COLO829 (cell line): Measurements from ENCODE around the gene C11orf24.

Source experiments
- DNase-seq: peaks from one replicate; pipeline ENCODE4 v3.0.0; 2012; ENCODE audit warnings: low spot score

The C11orf24 gene

DNA sequence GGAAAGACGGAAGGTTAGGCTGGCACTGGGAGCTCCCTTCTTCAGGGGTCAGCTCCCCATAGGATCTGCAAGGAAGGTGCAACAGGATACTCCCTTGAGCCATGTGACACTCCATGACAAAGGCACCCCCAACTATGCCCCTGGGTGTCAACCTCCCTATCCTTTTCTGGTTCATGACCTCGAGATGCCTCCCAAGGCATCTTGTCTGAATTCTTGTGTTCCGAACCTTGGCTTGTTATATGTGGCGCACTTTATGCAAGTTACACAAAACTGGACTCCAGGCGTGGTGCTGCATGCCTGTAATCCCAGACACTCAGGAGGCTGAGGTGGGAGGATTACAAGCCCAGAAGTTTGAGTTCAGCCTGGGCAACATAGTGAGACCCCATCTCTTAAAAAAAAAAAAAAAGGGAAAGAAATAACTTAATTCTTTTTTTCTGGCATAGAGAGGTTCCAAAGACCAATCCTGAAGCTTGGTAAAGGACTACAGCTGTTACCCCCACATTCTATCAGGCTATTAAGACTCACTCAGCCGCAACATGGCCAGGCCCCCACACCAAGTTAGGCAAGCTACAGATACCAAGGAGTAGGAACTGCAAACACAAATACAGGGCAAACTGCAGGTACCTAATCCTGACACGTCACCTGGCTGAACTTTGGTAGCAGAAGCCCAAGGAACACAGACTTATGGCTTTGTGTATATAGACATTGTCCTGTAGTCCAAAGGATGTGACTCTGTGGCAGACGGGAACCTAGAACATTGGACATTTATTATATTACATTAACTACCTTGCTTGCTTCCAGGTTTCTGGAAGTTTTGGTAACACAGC lies 1.4 kb downstream of the C11orf24 start:
- DNase-seq = no peak

DNA sequence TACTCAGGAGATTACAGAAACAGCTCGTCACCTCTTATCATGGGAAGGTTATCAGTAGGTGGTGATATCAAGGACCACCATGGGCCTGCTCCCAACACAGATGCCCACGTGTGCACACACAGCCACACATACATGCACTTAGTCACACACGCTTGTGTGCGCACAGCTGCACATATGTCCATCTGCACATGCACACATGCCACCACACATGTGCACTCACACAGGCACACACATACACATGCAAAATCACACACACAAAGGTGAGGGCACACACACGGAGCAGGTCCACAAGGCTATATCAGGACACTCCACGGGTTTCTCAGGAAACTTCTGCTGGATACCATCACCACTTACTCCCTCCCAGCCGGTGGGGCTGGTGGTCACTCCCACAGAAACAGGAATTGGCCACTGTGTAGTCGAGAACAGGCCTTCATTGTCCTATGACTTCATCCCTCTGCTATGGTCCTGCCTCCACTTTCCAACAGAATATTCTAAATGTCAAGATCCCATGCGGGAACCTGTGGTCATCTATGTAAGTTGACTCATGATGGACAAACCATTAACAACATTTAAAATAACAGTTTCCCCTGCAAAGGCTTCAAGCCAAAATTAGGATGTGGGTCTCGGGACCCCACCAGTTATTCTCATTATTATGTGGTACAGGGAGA lies 2.2 kb downstream of the C11orf24 start:
- peak; percentile 88 for DNase-seq

- no peak for DNase-seq
These were observed 3.9 kb downstream of the C11orf24 start for GRCh38 chr11:68267881-68268240.

DNA sequence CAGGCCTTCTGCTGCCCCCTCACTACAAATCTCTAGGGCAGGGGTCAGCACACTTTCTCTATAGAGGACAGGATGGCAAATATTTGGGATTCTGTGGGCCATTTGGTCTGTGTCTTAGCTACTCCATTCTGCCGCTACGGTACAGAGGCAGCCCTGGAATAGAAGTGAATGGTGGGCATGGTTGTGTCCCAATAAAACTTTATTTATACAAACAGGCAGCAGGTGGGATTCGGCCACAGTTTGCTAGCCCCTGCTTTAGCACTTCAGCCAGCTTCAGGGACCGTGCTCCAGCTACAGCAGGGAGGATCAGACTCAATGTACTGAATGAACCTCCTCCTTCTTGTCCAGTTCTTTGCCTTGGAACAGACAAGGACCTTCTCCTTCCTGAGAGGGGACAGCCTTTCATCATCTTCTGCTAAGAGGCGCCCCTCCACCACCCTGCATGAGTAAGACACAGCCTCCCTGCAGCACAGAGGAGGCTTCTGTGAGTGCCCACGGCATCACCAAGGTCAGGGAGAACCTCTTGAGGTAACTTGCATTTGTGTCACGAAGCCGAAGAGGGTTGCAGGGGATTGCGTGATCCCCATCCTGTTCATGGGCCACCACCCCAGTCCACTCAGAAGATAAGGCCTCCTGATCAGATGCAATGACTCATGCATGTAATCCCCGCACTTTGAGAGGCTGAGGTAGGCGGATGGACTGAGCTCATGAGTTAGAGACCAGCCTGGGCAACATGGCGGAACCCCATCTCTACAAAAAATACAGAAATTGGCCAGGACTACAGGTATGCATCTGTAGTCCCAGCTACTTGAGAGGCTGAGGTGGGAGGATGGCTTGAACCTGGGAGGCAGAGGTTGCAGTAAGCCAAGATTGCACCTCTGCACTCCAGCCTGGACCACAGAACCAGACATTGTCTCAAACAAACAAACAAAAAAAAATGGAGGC lies 4.6 kb downstream of the C11orf24 start:
- DNase-seq = no peak

DNA sequence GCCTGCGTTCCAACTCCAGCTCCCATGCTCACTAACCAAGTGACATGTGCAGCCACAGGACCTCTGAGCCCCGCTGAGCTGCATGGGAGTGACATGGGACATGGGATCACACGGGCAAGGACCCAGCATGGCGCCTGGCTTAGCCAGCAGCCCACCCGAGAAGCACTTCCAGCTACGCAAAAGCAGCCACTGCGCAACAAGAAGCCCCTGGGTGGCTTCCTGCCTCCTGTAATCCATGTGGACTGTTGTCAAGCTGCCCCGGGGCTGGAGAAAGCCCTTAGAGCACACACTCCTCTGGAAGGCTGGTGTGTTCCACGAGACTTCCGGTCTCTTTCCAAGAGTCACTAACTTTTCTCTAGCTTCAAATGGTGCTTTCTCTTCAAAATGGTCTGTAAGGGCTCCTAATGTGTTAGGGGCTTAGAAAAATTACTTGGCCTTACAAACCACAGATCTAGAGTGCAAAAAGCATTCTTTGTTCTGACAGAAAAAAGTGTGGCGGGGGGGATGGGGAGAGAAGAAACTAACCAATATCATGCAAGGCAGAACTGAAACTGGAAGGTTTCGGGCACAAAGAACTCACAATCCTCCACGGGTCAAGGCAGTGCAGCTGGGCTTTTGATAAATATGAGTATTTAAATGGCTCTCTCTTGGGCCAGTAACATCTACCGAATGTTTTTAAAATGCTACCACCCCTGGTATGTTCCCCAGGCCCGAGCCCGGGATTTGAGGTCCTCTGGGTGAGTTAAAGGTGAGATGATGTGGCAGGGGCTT lies 5.5 kb downstream of the C11orf24 start:
- peak; percentile 90 for DNase-seq

DNA sequence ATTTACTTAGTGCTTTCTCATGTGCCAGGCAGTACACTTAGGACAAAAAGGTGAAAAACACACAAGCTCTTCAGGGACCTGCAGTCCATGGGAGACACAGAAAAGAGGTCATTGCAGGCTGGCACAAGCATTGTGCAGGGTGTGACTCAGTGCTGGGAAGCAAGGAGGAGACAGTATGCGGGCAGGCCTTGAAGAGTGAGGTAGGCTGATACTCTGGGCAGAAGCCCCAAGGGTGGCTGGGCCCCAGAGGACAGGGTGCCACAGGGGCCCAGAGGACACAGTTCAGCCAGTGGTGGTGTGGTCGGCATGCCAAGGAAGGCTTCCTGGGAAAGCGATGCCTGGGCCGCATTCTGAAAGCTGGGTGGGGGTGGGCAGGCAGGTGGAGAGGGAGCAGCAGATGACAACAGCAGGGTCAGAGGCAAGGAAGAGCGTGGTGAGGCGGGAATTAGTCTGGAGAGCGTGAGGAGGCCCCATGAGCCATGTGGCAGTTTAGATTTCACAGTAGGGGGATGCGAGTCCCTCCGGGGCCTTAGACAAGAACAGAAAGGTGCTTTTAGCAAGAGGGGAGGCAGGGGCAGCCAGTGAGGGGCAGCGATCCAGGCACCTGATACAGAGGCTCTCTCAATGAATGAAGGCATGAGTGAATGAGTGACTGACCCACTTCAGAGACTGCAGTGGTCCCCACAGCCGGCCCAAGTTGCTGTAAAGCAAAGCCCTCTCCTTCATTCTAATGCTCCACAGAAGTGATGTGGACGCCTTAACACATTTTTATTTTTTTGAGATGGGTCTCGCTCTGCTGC lies 6.8 kb downstream of the C11orf24 start:
- no peak for DNase-seq

DNA sequence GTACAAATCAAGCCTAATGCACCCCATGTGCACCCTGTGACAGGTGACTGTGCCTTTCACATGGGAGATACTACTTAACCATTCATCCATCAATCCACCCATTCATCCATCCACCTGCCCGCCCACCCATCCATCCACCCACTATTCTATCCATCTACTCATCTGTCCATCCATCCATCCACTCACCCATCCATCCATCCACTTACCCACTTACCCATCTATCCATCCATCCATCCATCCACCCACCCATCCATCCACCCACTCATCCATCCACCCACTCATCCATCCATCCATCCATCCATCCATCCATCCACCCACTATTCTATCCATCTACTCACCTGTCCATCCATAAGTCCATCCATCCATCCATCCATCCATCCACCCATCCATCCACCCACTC lies 7.5 kb downstream of the C11orf24 start:
- DNase-seq = no peak

DNA sequence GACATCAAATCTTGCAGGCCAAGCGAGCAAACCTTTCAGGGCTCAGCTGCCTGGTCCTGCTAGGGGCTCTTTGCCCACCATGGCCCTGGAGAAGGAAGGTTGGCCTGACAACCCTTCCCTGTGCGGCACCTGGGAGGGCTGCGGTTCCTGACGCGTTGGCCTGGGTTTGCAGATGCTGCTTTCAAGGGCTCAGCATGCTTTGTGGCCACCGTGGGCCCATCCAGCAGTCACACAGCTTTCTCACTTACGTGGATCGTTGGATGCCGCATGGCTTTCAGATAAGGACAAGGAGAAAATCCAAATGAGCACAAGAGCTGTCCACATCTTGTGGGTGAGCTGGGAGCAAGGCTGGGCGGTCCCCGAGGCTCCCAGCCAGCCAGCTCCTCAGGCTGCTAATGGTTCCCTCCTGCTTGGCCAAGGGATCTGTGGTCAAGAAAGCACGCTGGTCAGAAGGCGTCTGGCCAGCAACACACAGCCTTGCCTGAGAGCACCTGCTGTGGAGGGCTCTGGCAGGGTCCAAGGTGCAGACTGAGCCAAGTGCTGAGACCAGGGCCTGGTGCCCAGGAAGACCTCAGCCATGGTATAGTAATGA lies 8.2 kb downstream of the C11orf24 start:
- no peak for DNase-seq

GRCh38 chr11:68262544-68262827 lies 9.3 kb downstream of the C11orf24 start:
- DNase-seq = no peak

DNA sequence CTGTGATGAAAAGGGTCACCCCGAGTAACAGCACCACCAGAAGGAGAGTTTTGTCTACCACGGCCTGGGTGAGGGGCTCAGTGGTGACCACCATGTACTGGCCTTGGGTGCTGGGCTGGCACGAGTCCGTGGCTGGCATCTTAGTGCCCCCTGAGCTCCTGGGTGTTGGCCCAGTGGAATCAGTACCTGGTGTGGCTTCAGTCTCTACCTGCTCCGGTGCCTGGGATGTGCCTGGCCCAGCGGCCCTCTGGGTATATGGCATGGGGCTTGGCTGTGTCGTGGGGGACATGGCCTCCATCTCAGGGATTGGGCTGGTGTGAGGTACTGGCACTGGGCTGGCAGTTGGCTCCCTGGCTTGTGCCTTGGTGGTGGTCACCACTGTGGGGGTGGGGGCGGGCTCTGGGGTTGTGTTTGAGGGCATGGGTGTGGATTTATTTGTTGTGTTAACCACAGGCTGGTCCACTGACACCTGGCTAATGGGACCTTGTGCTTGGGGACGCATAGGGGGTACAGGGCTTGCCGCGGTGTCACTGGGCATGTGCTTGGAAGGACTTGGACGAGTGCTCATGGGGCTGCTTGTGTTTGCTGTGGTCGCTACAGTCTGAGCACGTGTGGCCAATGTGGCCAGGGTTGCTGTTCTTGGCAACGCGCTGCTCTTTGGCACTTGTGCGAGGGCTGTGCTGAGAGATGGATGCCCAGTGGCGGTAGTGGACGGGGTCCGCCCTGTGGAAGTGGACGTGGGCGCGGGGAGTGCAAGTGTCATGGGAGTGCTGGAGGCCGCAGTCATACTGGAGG lies 9.8 kb downstream of the C11orf24 start:
- DNase-seq = no peak

DNA sequence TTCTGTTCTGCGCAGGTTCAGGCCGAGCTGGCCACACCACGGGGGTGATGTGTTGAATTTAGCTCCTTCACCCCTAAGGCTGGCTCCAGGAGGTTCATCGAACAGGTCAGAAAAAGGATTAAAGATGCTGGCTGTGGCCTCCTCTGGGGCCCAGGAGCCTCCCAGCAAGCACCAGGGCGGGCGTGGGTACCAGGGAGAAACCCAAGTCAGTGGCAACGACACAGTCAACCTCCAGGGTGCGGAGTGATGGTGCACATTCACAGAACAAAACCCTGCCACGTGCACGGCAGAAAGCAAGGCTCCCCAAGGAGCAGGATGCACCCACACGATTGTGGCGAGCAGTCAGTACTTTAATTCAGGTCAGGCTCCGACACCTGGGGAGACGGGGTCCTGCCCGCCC lies 10.8 kb downstream of the C11orf24 start:
- DNase-seq = no peak

DNA sequence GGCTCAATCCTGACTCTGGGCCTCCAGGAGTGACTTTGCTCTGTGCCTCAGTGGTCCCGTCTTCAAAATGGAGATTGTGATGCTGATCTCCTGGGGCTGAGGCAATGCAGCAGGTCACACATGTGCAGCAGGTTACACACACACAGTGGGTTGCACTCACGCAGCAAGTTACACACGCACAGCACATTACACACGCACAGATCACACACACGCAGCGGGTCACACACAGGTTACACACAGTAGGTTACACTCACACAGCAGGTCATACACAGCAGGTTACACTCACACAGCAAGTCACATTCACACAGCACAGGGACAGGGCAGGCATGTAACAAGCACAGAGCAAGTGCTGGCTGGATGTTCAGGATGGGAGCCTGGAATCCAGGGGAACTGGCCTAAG lies 11.3 kb downstream of the C11orf24 start:
- DNase-seq = no peak

GRCh38 chr11:68259122-68259959 lies 12.4 kb downstream of the C11orf24 start:
- DNase-seq = no peak

DNA sequence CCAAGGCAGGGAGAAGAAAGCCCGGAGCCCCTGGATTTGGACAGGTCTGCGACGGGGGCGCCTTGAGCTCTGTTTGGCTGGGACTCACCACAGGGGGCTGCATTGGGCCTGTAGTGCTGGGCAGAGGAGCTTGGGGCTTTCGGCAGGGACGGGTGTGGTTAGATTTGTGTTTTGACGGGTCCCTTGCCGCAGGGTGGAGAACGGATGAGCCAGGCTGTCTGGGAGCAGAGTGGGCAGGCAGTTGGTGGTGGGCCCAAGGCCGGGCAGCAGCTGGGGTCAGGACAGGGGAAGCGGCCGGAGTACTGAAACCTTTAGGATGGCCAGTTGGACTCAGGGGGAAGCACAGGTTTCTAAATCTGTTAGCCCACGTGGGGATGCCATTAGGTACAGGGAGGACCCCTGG lies 13.4 kb downstream of the C11orf24 start:
- no peak for DNase-seq

- DNase-seq = peak; percentile 72
These were observed 14.1 kb downstream of the C11orf24 start for GRCh38 chr11:68257477-68258362.

GRCh38 chr11:68256331-68256741 lies 15.4 kb downstream of the C11orf24 start:
- peak; percentile 51 for DNase-seq

DNA sequence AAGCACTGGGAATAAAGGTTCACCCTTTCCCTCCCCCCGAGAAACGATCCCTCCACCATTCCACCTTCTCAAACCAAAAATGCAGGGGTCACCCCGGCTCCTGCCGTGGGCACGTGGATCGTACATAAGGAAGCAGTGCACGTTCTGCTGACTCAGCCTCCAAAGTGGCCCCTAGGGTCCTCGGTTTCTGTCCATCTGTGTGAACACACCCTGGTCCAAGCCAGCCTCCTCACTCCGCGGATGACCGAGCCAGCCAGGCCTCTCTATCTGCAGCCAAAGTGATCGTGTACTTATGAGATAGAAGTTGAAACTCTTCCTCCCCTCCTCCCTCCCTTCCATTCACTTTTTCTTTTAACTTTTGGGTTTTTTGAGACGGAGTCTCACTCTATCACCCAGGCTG lies 16.2 kb downstream of the C11orf24 start:
- DNase-seq = no peak

GRCh38 chr11:68254421-68254820 lies 17.4 kb downstream of the C11orf24 start:
- no peak for DNase-seq
